Gastroesophageal sphincter (tissue), 3 donors: ENCODE data around the gene CCDC73.
"Not testable (repeated sequence)": the region's sequence is repeated elsewhere in the genome, so short reads cannot be mapped to it uniquely, and the experiment has no call there.

Source experiments
- EP300 ChIP-seq: sonication (generic); formaldehyde crosslinking; IDR thresholded peaks from one replicate; pipeline ENCODE4 v1.6.1; 2017; ENCODE audit warnings: antibody characterized with exemption, mild to moderate bottlenecking
- POLR2A ChIP-seq, 2 donors: fragments of 450-650 bp; IDR thresholded peaks; one replicate each; pipeline ENCODE4 v1.6.1; 2017; ENCODE audit warnings: antibody characterized with exemption in 2 of 2, mild to moderate bottlenecking in 2 of 2, moderate library complexity in 1 of 2
- POLR2AphosphoS5 ChIP-seq: sonication (generic); formaldehyde crosslinking; IDR thresholded peaks from one replicate; pipeline ENCODE4 v1.6.1; 2017; ENCODE audit warnings: antibody characterized with exemption
- TF ChIP-seq, protein P1 (sequence below), 4 experiments: fragments of 200-600 bp in 2 of 4; fragments of 450-650 bp in 2 of 4; sonication (generic) in 1 of 4; IDR thresholded peaks; one replicate each; pipeline ENCODE4 v1.5.1; 2017 to 2019; ENCODE audit warnings: antibody characterized with exemption in 4 of 4, mild to moderate bottlenecking in 2 of 4, moderate library complexity in 2 of 4

- not testable (repeated sequence) for TF ChIP-seq POLR2A (IDR thresholded peaks at IDR 0.05); POLR2AphosphoS5; EP300
- TF ChIP-seq, protein P1, sequence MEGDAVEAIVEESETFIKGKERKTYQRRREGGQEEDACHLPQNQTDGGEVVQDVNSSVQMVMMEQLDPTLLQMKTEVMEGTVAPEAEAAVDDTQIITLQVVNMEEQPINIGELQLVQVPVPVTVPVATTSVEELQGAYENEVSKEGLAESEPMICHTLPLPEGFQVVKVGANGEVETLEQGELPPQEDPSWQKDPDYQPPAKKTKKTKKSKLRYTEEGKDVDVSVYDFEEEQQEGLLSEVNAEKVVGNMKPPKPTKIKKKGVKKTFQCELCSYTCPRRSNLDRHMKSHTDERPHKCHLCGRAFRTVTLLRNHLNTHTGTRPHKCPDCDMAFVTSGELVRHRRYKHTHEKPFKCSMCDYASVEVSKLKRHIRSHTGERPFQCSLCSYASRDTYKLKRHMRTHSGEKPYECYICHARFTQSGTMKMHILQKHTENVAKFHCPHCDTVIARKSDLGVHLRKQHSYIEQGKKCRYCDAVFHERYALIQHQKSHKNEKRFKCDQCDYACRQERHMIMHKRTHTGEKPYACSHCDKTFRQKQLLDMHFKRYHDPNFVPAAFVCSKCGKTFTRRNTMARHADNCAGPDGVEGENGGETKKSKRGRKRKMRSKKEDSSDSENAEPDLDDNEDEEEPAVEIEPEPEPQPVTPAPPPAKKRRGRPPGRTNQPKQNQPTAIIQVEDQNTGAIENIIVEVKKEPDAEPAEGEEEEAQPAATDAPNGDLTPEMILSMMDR (IDR thresholded peaks at IDR 0.05), result not testable (repeated sequence)
Measured at GRCh38 chr11:32596114-32596513, 198.3 kb downstream of the CCDC73 start.
